Left lung (tissue), 10 donors: ENCODE results near the gene C8A. TPM values are rescaled to one million over a fixed set of nuclear protein-coding genes. Genes with fewer than 3 reads are reported as not detected.

Experiments used
- ATAC-seq: fragments of 200-7000 bp; cut with Tn5 transposase; one replicate; pipeline ENCODE4 v1.9.1; 2020; ENCODE audit warnings: moderate library complexity
- DNase-seq, 4 donors: peaks; one replicate each; pipeline ENCODE4 v3.0.0-alpha.2; 2013 to 2020
- H3K27ac ChIP-seq, 2 donors: fragments of 200-600 bp; sonication (generic) in 1 of 2; one replicate each; pipeline versions ENCODE4 v1.5.0 to v1.8.0; 2020 to 2021
- H3K27me3 ChIP-seq, 2 donors: fragments of 200-600 bp; sonication (generic) in 1 of 2; one replicate each; pipeline versions ENCODE4 v1.5.0 to v1.8.0; 2020 to 2021
- H3K36me3 ChIP-seq, 2 donors: fragments of 200-600 bp; sonication (generic) in 1 of 2; one replicate each; pipeline versions ENCODE4 v1.5.0 to v1.8.0; 2020 to 2021
- H3K4me1 ChIP-seq, 2 donors: fragments of 200-600 bp; one replicate each; pipeline ENCODE4 v1.8.0; 2021
- H3K4me3 ChIP-seq, 2 donors: fragments of 200-600 bp; sonication (generic) in 1 of 2; one replicate each; pipeline versions ENCODE4 v1.5.0 to v1.8.0; 2020 to 2021; ENCODE audit warnings: mild to moderate bottlenecking in 1 of 2
- H3K9me3 ChIP-seq, 2 donors: fragments of 200-600 bp; sonication (generic) in 1 of 2; one replicate each; pipeline versions ENCODE4 v1.5.0 to v1.8.0; 2020 to 2021
- CTCF ChIP-seq, 2 donors: fragments of 200-600 bp; sonication (generic) in 1 of 2; IDR thresholded peaks; one replicate each; pipeline versions ENCODE4 v1.5.0 to v1.8.0; 2021; ENCODE audit warnings: antibody characterized with exemption in 2 of 2
- intact Hi-C, 2 donors: fragments of 100-400 bp; cut with DNase I; formaldehyde crosslinking; loops; one replicate each; pipeline versions ENCODE4 v1.11.2 to v1.14.2; 2022
- polyA plus RNA-seq, 6 donors: library from polyadenylated mRNA; unstranded; fragments of 120-200 nt; gene quantifications; one replicate each; pipeline ENCODE4 v1.2.1, GENCODE V29; 2013; ENCODE audit not compliant: insufficient read length in 6 of 6
- total RNA-seq, 2 donors: library from RNA; stranded (reverse); fragmentation: NEBNext Ultra II Directional; extraction: Animal tissue kit (Norgen Biotek cat#: 25700); gene quantifications; one replicate each; pipeline ENCODE4 v1.2.1, GENCODE V29; 2021
- donor health status: DM: no; HTN: yes; CAD: no.
- donor health status: DM: no; HTN: no; CAD: no.

The C8A gene
- total and polyA plus RNA-seq, 8 donors: 0.09 TPM; not detected in 7

GRCh38 chr1:56967355-56967754 is 112.8 kb downstream of the C8A start:
- Histone ChIP-seq H3K4me3 (no peak overlapping the region), H3K9me3 (no peaks in the 10 kb centered on the region), H3K27me3 (no peaks in the 10 kb centered on the region), H3K36me3 (no peaks in the 10 kb centered on the region), H3K27ac (no peak overlapping the region), H3K4me1 (no peaks in the 10 kb centered on the region)
- no peak for DNase-seq
- intact Hi-C loops: no loop called here
- ATAC-seq: no peak
- no peak for TF ChIP-seq CTCF (IDR thresholded peaks at IDR 0.05)

Other genes starting within 250 kb of the C8A start
- 1 to 10 TPM; 1.4 to 1.5 TPM for gene PRKAA2, start 209.5 kb upstream of the C8A start, total RNA-seq
- 1 to 10 TPM; 3.7 to 5.1 (median 4.1) TPM for gene PRKAA2, start 209.5 kb upstream of the C8A start, polyA plus RNA-seq
- gene FYB2, start 35.4 kb upstream of the C8A start, total RNA-seq: 1 to 10 TPM in 1 of 2 donors, under 1 TPM in 1; 0.87 to 1.2 TPM
- gene FYB2, start 35.4 kb upstream of the C8A start, polyA plus RNA-seq: under 1 TPM; 0.21 to 0.91 (median 0.42) TPM
- gene C8B, start 111.2 kb downstream of the C8A start, total RNA-seq: under 1 TPM; 0.26 to 0.71 TPM
- gene C8B, start 111.2 kb downstream of the C8A start, polyA plus RNA-seq: under 1 TPM in 4 of 6 donors, not detected in 2; 0.09 to 0.20 (median 0.13) TPM